Anterior cingulate cortex (tissue), 58 donors: ENCODE data around the gene ATP10D.
A peak's percentile ranks its signal among the peaks of the same experiment; 100 is the strongest.

ENCODE experiments used
- DNase-seq, 58 donors: peaks; one replicate each; lab custom pipeline; 2025; lab: John Stamatoyannopoulos, UW

Gene ATP10D

GRCh38 chr4:47485047-47485692 lies at the start of gene ATP10D:
Gene ATP10D (plus strand): TSS chr4:47485275. CDS start chr4:47512541, 27,266 bp downstream.
- DNase-seq = peak; percentile 38 to 97 (median 90)

GRCh38 chr4:47442980-47443379 lies 42.1 kb upstream of the ATP10D start:
- peak in 8 of 58 donors; percentile 0 to 23 (median 5) for DNase-seq

- DNase-seq = no peak
Measured at GRCh38 chr4:47444031-47444430, 41.0 kb upstream of the ATP10D start.

- no peak for DNase-seq
Measured at GRCh38 chr4:47451657-47452056, 33.4 kb upstream of the ATP10D start.

GRCh38 chr4:47462799-47463234 lies 22.3 kb upstream of the ATP10D start:
- no peak for DNase-seq

GRCh38 chr4:47463235-47463956 lies 21.7 kb upstream of the ATP10D start, which contains the start of gene COMMD8:
Gene COMMD8 (minus strand): TSS chr4:47463702. CDS start chr4:47463651, 51 bp downstream.
- peak; percentile 63 to 99 (median 94) for DNase-seq

GRCh38 chr4:47465004-47465403 lies 20.1 kb upstream of the ATP10D start:
- DNase-seq = no peak

- DNase-seq = no peak
Measured at GRCh38 chr4:47466056-47466785, 18.9 kb upstream of the ATP10D start.

- DNase-seq = no peak
Measured at GRCh38 chr4:47468706-47469365, 16.2 kb upstream of the ATP10D start.

GRCh38 chr4:47469951-47470350 lies 15.1 kb upstream of the ATP10D start:
- no peak for DNase-seq

- DNase-seq = no peak
Measured at GRCh38 chr4:47471064-47471463, 14.0 kb upstream of the ATP10D start.

GRCh38 chr4:47471591-47471990 lies 13.5 kb upstream of the ATP10D start:
- no peak for DNase-seq

GRCh38 chr4:47473141-47473750 lies 11.8 kb upstream of the ATP10D start:
- DNase-seq = no peak

- DNase-seq = no peak
Measured at GRCh38 chr4:47474799-47475198, 10.3 kb upstream of the ATP10D start.

GRCh38 chr4:47475411-47475810 lies 9.7 kb upstream of the ATP10D start:
- DNase-seq = no peak

GRCh38 chr4:47478804-47479203 lies 6.3 kb upstream of the ATP10D start:
- no peak for DNase-seq

GRCh38 chr4:47482326-47482725 lies 2.7 kb upstream of the ATP10D start:
- DNase-seq = no peak

- no peak for DNase-seq
Measured at GRCh38 chr4:47483745-47484144, 1.3 kb upstream of the ATP10D start.

GRCh38 chr4:47484168-47484567 lies 907 bp upstream of the ATP10D start:
- DNase-seq = no peak

GRCh38 chr4:47485768-47486167 lies 693 bp downstream of the ATP10D start:
- DNase-seq = no peak
